T-helper 2 cell treated with Interferon-gamma antibody and Interleukin-4, amounts not matched to agents 100 ng/mL and 5 ng/mL, for 36 hours (primary cell): Measurements from ENCODE around the gene FMOD. TPM values are rescaled to one million over a fixed set of nuclear protein-coding genes. Genes with fewer than 3 reads are reported as not detected.

Experiments
- intact Hi-C: fragments of 100-400 bp; cut with micrococcal nuclease; formaldehyde crosslinking; loops from one replicate; pipeline ENCODE4 v1.15.1; 2023
- total RNA-seq: library from RNA; stranded (reverse); gene quantifications from 2 replicates; pipeline ENCODE4 v1.2.3, GENCODE V29; 2022

The FMOD gene
- total RNA-seq, 1 donor from 2014 or later, result not detected

GRCh38 chr1:203361945-203362719 is 11.2 kb upstream of the FMOD start:
- intact Hi-C loops, result no loop called here

GRCh38 chr1:203360547-203361185 is 9.7 kb upstream of the FMOD start:
- intact Hi-C loops, result no loop called here

GRCh38 chr1:203359010-203359571 is 8.2 kb upstream of the FMOD start:
- intact Hi-C loops, result no loop called here

GRCh38 chr1:203354246-203354645 is 3.3 kb upstream of the FMOD start:
- intact Hi-C loops, result no loop called here

- intact Hi-C loops, result no loop called here
Observed at GRCh38 chr1:203353486-203353885, 2.6 kb upstream of the FMOD start.

GRCh38 chr1:203349773-203350524 is 973 bp downstream of the FMOD start:
- intact Hi-C loops, result no loop called here

- intact Hi-C loops, result no loop called here
Observed at GRCh38 chr1:203349166-203349565, 1.8 kb downstream of the FMOD start.

- intact Hi-C loops, result no loop called here
Observed at GRCh38 chr1:203346769-203347102, 4.2 kb downstream of the FMOD start.

GRCh38 chr1:203346060-203346768 is 4.7 kb downstream of the FMOD start:
- intact Hi-C loops, result no loop called here

- intact Hi-C loops, result loop anchor here (5.0 kb wide), 1 partner anchor 358 kb away; no protein-coding TSS in a partner anchor
Observed at GRCh38 chr1:203343956-203344754, 6.8 kb downstream of the FMOD start.

- intact Hi-C loops, result loop anchor here (5.0 kb wide), 1 partner anchor 360 kb away; no protein-coding TSS in a partner anchor
Observed at GRCh38 chr1:203342192-203342940, 8.6 kb downstream of the FMOD start.

- intact Hi-C loops, result loop anchor here (1.0 to 5.0 kb wide), 3 partner anchors 71 to 362 kb away; no protein-coding TSS in a partner anchor
Observed at GRCh38 chr1:203340112-203340790, 10.7 kb downstream of the FMOD start.

- intact Hi-C loops, result loop anchor here (1.0 kb wide), 3 partner anchors 11 to 65 kb away; partner anchors contain the start of gene BTG2
Observed at GRCh38 chr1:203338335-203339036, 12.4 kb downstream of the FMOD start.

- intact Hi-C loops, result no loop called here
Observed at GRCh38 chr1:203336097-203336496, 14.8 kb downstream of the FMOD start.

GRCh38 chr1:203335503-203335902 is 15.4 kb downstream of the FMOD start:
- intact Hi-C loops, result no loop called here

GRCh38 chr1:203331224-203331623 is 19.7 kb downstream of the FMOD start:
- intact Hi-C loops, result no loop called here

GRCh38 chr1:203328714-203329122 is 22.2 kb downstream of the FMOD start:
- intact Hi-C loops, result loop anchor here (5.0 to 10.0 kb wide), 3 partner anchors 299 to 521 kb away; partner anchors contain the start of genes ATP2B4, KDM5B and PPFIA4
